SK-N-MC (cell line): ENCODE data around the gene ADPRS.

Experiments used
- DNase-seq: peaks from one replicate; pipeline ENCODE4 v3.0.0-alpha.2; 2011; ENCODE audit warnings: low read depth, low spot score
- H3K27ac ChIP-seq: fragments of 200-600 bp; sonication (generic); 2 replicates; pipeline ENCODE4 v1.5.1; 2016; ENCODE audit warnings: mixed run types
- H3K36me3 ChIP-seq: fragments of 200-600 bp; sonication (generic); 2 replicates; pipeline ENCODE4 v1.6.1; 2017; ENCODE audit warnings: antibody characterized with exemption, low read length, mixed read lengths; ENCODE audit not compliant: insufficient read depth
- H3K4me3 ChIP-seq: fragments of 200-600 bp; sonication (generic); 2 replicates; pipeline ENCODE4 v1.5.1; 2016
- H3K9ac ChIP-seq: fragments of 200-600 bp; sonication (generic); 2 replicates; pipeline ENCODE4 v1.8.0; 2017; ENCODE audit warnings: mixed run types, mixed read lengths; ENCODE audit not compliant: insufficient read length
- H3K9me3 ChIP-seq: fragments of 200-600 bp; sonication (generic); 2 replicates; pipeline ENCODE4 v1.6.1; 2017; ENCODE audit warnings: low read depth, mild to moderate bottlenecking, antibody characterized with exemption, low read length, moderate library complexity, mixed read lengths
- EZH2 ChIP-seq: fragments of 200-600 bp; sonication (generic); IDR thresholded peaks from one replicate; pipeline ENCODE4 v1.6.1; 2017; ENCODE audit warnings: antibody characterized with exemption
- FOXP2 ChIP-seq: optimal IDR thresholded peaks from 2 replicates; pipeline ENCODE3; 2011; ENCODE audit warnings: mild to moderate bottlenecking, moderate library complexity; ENCODE audit not compliant: insufficient read depth; ENCODE audit errors: extremely low read length, control extremely low read depth
- POLR2AphosphoS5 ChIP-seq: IDR thresholded peaks from 2 replicates; pipeline ENCODE4 v1.6.1; 2012; ENCODE audit warnings: mild to moderate bottlenecking, low read depth, low read length, borderline replicate concordance

The ADPRS gene

DNA sequence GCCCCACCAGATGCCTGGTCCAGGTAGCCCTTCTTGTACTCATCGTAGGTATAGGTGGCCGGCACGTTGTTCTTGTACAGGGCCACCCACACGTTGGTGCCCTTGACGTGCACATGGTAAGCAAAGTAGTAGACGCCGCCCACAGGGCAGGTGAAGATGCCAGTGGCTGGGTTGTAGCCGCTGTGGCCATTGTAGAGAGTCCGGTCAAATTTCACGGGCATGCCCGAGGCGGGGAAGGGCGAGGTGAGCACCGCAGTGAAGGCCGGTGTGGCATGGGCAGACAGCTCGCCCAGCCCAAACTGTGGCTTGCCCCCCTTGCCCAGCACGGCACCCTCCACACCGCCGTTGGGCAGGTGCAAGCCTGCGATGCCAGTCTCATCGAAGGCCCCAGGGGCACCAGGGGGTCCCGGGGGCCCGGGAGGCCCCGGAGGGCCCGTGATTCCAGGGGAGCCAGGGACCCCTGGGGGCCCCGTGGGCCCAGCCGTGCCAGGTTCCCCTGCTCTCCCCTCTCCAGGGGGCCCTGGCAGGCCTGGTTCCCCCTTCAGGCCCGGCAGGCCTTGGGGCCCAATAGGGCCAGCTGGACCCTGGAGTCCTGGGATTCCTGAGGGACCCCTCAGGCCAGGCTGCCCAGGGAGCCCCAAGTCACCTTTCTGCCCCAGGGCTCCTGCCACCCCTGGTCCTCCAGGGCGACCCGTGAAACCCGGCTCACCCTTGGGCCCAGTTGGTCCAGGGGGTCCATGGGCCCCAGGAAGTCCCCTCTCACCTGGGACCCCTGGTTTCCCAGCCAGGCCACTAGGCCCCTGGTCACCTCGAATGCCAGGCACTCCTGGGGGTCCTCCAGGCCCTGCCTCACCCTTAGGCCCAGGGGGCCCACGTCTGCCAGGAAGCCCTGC is 9.2 kb downstream of the ADPRS start:
- DNase-seq, result no peak
- no peak overlapping the region for H3K9ac ChIP-seq
- H3K9me3 ChIP-seq, result no peaks in the 10 kb centered on the region
- no peak overlapping the region for H3K27ac ChIP-seq
- peaks cover 21% of the 10 kb centered on the region for H3K36me3 ChIP-seq
- TF ChIP-seq POLR2AphosphoS5 (no peak), FOXP2 (no peak), EZH2 (no peak)
- H3K4me3 ChIP-seq, result no peak overlapping the region

DNA sequence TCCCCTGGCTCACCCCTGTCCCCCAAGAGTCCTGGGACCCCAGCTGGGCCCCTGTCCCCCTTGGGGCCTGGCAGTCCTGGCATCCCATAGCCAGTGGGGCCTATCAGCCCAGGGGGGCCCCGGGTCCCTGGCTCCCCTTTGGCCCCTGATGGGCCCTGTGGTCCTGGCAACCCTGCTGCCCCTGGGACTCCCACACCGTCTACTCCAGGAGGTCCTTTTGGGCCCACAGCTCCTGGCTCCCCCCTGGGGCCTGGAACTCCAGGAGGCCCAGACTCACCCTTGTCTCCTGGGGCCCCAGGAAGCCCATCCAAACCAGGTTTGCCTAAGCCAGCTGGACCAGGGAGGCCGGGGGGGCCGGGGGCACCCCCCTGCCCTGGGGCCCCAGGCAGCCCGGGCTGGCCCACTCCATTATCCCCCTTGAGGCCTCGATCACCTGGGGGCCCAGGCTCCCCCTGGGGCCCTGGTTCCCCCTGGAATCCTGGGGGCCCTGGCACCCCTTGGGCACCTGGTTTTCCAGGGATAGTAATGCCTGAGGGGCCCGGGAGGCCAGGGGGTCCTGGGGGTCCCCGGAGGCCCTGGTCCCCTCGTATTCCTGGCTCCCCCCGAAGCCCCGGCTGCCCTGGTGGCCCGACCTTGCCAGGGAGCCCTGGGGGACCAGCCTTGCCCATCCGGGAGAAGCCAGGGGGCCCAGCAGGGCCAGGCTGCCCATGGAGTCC is 10.1 kb downstream of the ADPRS start:
- no peak for DNase-seq
- no peak overlapping the region for H3K9ac ChIP-seq
- no peak overlapping the region for H3K4me3 ChIP-seq
- no peak for TF ChIP-seq EZH2
- TF ChIP-seq FOXP2, result no peak
- no peak for TF ChIP-seq POLR2AphosphoS5
- H3K27ac ChIP-seq, result no peak overlapping the region
- H3K9me3 ChIP-seq, result no peaks in the 10 kb centered on the region
- peaks cover 13% of the 10 kb centered on the region for H3K36me3 ChIP-seq

DNA sequence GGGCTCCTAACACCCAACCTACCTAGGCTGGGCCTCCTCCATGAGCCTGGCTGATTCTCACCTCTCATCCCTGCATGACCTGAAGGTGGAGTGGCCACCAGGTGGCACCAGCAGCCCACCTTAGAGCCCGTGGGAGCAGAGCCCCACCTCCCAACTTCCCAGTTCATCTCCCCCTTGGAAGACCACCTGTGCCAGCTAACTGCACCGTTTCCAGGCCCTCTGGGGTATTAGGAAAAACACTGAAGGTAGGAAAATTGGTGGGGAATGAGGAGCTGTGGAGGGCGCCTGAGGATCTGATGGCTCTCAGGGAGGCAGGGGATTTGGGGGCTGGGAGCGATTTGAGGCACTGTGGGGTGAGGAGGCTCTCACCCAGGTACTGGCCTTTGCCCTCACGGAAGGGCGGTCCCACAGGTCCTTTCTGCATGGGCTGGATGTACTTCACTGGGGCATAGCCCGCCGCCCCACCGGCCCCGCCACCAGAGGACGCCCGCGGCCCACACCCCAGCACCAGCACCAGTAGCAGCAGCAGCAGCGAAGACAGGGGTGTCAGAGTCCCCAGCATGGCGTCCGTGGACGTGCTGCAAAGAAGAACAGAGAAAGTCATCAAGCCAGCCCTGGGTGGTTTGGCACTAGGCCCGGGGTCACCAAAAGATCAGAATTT is 11.1 kb downstream of the ADPRS start:
- Histone ChIP-seq H3K9ac (no peak overlapping the region), H3K36me3 (peaks cover 3% of the 10 kb centered on the region), H3K4me3 (no peak overlapping the region), H3K27ac (no peak overlapping the region), H3K9me3 (no peaks in the 10 kb centered on the region)
- DNase-seq, result peak; percentile 28
- TF ChIP-seq POLR2AphosphoS5, result no peak
- no peak for TF ChIP-seq FOXP2
- no peak for TF ChIP-seq EZH2

DNA sequence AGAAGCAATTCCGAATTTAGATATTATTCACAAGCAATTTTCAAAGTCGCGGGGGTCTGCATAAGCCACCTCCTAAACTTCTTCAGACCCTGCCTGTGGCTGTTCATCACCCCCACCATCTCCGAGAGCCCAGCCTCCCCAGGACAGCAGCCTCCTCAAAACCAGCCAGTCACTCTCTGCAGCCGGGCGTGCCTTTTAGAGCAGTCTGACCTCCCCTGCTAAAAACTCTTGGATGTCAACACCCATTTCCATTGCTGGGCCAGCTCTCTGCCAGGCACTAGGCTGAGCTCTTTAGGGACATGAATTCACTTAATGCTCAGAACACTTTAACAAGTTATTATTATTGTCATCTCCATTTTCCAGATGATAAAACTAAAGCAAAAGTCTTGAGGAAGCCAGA is 11.7 kb downstream of the ADPRS start:
- no peak for TF ChIP-seq POLR2AphosphoS5
- TF ChIP-seq EZH2, result no peak
- Histone ChIP-seq H3K9ac (no peak overlapping the region), H3K9me3 (no peaks in the 10 kb centered on the region), H3K27ac (no peak overlapping the region), H3K4me3 (no peak overlapping the region), H3K36me3 (no peaks in the 10 kb centered on the region)
- DNase-seq, result no peak

DNA sequence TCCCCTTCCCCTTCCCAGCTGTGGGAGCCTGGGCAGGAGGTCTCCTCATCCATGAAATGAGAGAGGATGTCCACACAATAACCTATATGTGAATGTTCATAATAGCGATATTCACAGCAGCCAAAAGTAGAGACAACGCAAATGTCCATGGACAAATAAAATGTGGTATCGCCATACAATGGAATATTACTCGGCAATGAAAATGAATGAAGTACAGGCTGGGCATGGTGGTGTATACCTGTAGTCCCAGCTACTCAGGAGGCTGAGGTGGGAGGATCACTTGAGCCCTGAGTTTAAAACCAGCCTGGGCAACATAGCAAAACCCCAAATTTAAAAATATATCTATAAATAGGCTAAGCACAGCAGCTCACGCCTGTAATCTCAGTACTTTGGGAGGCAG is 12.9 kb downstream of the ADPRS start:
- Histone ChIP-seq H3K36me3 (no peaks in the 10 kb centered on the region), H3K4me3 (no peak overlapping the region), H3K27ac (no peak overlapping the region), H3K9ac (no peak overlapping the region), H3K9me3 (no peaks in the 10 kb centered on the region)
- no peak for DNase-seq
- TF ChIP-seq POLR2AphosphoS5 (no peak), FOXP2 (no peak), EZH2 (no peak)

DNA sequence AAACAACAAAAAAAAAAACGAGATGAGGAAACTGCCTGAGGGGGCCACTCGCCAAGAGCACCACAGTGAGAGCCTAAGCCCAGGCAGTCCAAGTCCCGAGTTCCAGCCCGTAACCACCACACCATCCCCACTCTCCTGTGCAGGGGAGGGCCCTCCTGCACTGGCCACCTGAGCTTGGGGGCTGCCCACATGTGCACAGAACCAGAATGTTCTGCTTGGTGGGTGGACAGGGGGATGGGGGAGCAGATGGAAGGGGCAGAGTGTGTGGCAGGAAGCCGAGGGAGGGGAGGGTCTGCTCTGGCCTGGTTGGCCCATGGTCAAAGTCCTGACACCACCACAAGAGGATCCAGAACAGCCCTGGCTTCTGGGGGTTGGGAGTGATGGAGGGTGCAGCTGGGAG is 17.6 kb downstream of the ADPRS start:
- TF ChIP-seq EZH2, result no peak
- TF ChIP-seq POLR2AphosphoS5, result no peak
- TF ChIP-seq FOXP2, result no peak
- H3K4me3 ChIP-seq, result no peak overlapping the region
- H3K27ac ChIP-seq, result no peak overlapping the region
- H3K9me3 ChIP-seq, result no peaks in the 10 kb centered on the region
- H3K36me3 ChIP-seq, result no peaks in the 10 kb centered on the region
- no peak for DNase-seq
- no peak overlapping the region for H3K9ac ChIP-seq

DNA sequence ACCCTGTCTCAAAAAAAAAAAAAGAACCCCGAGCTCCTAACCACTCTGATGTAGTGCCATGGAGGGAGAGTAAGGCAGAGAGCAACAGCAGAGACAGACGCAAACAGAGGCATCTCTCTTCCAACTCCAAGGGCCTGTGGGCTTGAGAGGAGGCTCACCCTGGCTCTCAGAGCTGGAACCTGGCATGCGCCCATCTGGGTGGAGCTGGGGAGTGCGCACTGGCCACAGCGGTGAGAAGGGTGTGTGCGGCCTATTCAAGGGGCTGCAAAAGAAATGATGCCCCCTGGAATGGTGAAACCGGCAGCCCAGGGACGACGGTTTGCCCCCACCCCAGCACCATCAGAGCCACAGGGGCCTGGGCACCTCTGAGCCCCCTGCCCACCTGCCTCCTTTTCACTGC is 18.7 kb downstream of the ADPRS start:
- DNase-seq, result no peak
- no peaks in the 10 kb centered on the region for H3K9me3 ChIP-seq
- TF ChIP-seq EZH2 (no peak), FOXP2 (no peak), POLR2AphosphoS5 (no peak)
- no peak overlapping the region for H3K4me3 ChIP-seq
- no peaks in the 10 kb centered on the region for H3K36me3 ChIP-seq
- H3K27ac ChIP-seq, result no peak overlapping the region
- H3K9ac ChIP-seq, result no peak overlapping the region

DNA sequence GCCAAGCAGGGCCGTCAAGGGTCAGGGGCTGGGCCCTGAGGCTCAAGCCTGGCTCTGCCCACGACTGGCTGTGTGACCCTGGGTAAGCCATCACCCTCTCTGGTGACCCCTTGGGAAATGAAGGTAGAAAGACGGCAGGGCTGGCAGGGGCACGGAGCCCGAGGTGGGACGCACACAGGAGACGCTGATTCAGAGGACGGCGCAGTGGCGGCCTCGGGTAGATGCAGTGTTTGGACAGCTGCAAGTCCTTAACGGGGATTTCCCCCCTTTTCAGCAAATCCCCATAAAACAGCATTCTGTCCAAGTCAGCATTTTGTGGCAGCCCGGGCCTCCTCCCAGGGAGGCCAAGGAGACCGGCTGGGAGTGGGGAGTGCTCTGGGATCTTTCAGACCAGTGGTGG is 19.6 kb downstream of the ADPRS start:
- Histone ChIP-seq H3K27ac (peak overlapping the region; percentile 51; the same call in 1 of the 2 replicates), H3K4me3 (peak overlapping the region; percentile 51), H3K9me3 (no peaks in the 10 kb centered on the region), H3K36me3 (no peaks in the 10 kb centered on the region), H3K9ac (no peak overlapping the region)
- no peak for DNase-seq
- TF ChIP-seq POLR2AphosphoS5 (peak; percentile 36; the same call in 1 of the 2 replicates), FOXP2 (no peak)
